NOMO-1 treated with dmso at 0.1 percent for 144 hours (cell line): ENCODE measurements around the gene NOXA1.
"Not testable (repeated sequence)": the region's sequence is repeated elsewhere in the genome, so short reads cannot be mapped to it uniquely, and the experiment has no call there.

Experiments used
- DNase-seq: peaks from one replicate; lab custom pipeline; 2025; ENCODE audit not compliant: unreplicated experiment; lab: John Stamatoyannopoulos, UW

Gene NOXA1

GRCh38 chr9:137437691-137438590 lies 14.7 kb downstream of the NOXA1 start:
- DNase-seq, result no peak

GRCh38 chr9:137438591-137439157 lies 15.5 kb downstream of the NOXA1 start:
- DNase-seq, result no peak

GRCh38 chr9:137439158-137439714 lies 16.0 kb downstream of the NOXA1 start:
- DNase-seq, result no peak

DNA sequence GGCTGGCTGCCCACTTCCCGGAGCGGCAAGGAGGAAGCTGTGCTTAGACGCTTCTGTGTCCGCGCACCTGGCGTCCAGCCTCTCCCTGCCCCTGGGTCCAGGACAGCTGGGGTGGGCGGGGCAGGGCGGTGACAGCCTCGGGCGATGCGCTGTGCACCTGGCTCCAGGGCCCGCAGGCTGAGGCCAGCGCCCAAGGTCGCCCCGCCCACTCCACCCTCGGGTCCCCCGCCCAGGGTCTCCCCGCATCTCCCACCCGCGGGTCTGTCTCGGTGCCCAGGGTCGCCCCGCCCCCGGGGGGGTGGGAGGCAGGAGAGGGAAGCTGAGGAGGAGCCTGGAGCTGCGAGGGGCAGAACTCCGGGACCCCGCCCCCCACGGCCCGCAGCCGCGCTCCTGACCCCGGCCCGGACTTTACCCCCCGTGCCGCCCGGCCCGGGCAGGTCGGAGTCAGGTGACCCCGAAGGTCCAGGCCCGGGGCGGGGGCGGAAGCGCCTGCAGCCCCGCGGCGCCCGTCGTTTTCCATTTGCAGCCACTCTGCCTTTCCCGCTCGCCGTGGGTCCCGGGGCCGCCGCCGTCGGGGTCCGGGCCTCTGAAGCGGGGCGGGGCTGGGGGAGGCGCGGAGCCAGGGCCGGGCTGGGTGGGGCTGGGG lies 18.2 kb downstream of the NOXA1 start, which contains the start of gene ENTPD8:
ENTPD8 (minus strand) TSS at position 69 of the 646 bp plus-strand sequence. CDS start 3,072 bp downstream, outside the sequence.
- no peak for DNase-seq

DNA sequence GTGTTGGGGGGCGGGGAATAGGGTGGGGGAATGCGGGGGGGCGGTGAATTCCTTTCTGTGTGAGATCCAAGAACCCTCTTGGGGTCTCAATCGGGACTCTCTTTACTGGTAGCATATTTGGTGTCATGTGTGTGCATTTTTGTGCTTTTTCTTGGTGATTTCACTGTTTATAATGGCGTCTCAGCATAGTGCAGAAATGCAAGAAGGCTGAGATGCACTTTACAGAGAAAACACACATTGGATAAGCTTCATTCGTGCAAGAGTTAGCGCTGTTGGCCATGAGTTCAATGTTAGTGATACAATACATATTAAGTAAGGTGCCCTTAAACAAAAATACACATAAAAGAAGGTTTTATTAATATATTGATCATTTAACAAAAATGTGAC lies 18.7 kb downstream of the NOXA1 start:
- DNase-seq, result no peak

GRCh38 chr9:137444106-137444790 lies 21.1 kb downstream of the NOXA1 start:
- no peak for DNase-seq

GRCh38 chr9:137445275-137445807 lies 22.1 kb downstream of the NOXA1 start:
- peak; percentile 69 for DNase-seq

GRCh38 chr9:137445930-137446431 lies 22.8 kb downstream of the NOXA1 start:
- no peak for DNase-seq

- DNase-seq, result peak; percentile 87
These were observed 23.8 kb downstream of the NOXA1 start for GRCh38 chr9:137446851-137447471.

- DNase-seq, result no peak
These were observed 24.8 kb downstream of the NOXA1 start for GRCh38 chr9:137447722-137448601.

DNA sequence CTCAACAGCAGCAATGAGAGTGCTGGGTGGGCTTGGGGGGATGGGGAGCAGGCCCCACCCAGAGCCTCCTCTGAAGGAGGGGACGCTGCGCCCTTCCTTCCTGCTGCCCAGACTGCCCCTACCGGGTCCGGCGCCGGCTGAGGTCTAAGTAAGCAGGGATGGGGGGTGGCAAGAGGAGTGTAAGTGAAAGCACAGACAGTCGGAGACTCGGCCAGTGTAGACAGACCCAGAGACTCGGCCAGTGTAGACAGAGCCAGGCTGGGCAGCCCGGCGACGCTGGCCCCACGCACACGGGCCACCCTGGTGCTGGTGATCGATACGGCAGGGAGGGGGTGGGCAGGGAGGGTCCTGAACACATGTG lies 25.4 kb downstream of the NOXA1 start:
- no peak for DNase-seq

- DNase-seq, result no peak
These were observed 26.1 kb downstream of the NOXA1 start for GRCh38 chr9:137449081-137449844.

- no peak for DNase-seq
These were observed 26.8 kb downstream of the NOXA1 start for GRCh38 chr9:137449931-137450538.

DNA sequence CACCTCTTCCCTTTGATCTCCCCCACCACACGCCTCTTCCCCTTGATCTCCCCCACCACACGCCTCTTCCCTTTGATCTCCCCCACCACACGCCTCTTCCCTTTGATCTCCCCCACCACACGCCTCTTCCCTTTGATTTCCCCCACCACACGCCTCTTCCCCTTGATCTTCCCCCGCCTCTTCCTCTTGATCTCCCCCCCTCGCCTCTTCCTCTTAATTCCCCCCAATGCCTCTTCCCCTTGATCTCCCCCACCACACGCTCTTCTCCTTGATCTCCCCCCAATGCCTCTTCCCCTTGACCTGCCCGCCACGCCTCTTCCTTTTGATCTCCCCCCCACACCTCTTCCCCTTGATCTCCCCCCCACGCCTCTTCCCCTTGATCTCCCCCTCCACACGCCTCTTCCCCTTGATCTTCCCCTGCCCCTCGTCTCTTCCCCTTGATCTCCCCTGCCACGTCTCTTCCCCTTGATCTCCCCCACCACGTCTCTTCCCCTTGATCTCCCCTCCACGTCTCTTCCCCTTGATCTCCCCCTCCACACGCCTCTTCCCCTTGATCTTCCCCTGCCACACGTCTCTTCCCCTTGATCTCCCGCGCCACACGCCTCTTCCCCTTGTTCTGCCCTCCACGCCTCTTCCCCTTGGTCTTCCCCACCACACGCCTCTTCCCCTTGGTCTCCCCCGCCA lies 27.5 kb downstream of the NOXA1 start:
- DNase-seq, result peak; percentile 35

GRCh38 chr9:137451264-137452005 lies 28.2 kb downstream of the NOXA1 start:
- DNase-seq, result not testable (repeated sequence)

GRCh38 chr9:137452006-137452760 lies 29.0 kb downstream of the NOXA1 start:
- DNase-seq, result peak; percentile 25
